ENCODE measurements around the gene UTP14C. TPM values are rescaled to one million over a fixed set of nuclear protein-coding genes. Genes with fewer than 3 reads are reported as not detected.

UTP14C gene
- total RNA-seq, result 10 to 100 TPM; 13.9 to 26.0 TPM

GRCh38 chr13:52024481-52024880, at the start of gene UTP14C:
TSS of gene UTP14C (plus strand) at chr13:52024691. CDS start at chr13:52028805, 4,114 bp downstream.
- no peak for TF ChIP-seq CTCF (IDR thresholded peaks at IDR 0.05)
- Histone ChIP-seq H3K4me1 (ENCODE audit: control insufficient read depth in 1 of 2, low read depth in 2 of 2) (peaks cover 0 to 4% of the 10 kb centered on the region in 2 donors), H3K27me3 (replicated peaks; ENCODE audit: insufficient read depth) (no peaks in the 10 kb centered on the region), H3K4me3 (no peak within 1 kb of the TSS), H3K27ac (no peak within 1 kb of the TSS), H3K9me3 (peaks cover 5% of the 10 kb centered on the region), H3K36me3 (peaks cover 45% of the 10 kb centered on the region)
- DNase-seq (ENCODE audit: low spot score) (no peak), ATAC-seq (ENCODE audit: insufficient number of reproducible peaks, low FRiP score, low read depth) (no peak)

- Histone ChIP-seq H3K4me3 (no peak overlapping the region), H3K9me3 (no peaks in the 10 kb centered on the region), H3K36me3 (peaks cover 9% of the 10 kb centered on the region), H3K4me1 (ENCODE audit: control insufficient read depth in 1 of 2, low read depth in 2 of 2) (peaks cover 4 to 18% of the 10 kb centered on the region in 2 donors), H3K27me3 (replicated peaks; ENCODE audit: insufficient read depth) (no peaks in the 10 kb centered on the region), H3K27ac (no peak overlapping the region)
- no peak for ATAC-seq (ENCODE audit: insufficient number of reproducible peaks, low FRiP score, low read depth)
- TF ChIP-seq CTCF (IDR thresholded peaks at IDR 0.05), result no peak
- DNase-seq (ENCODE audit: low spot score), result no peak
Measured at GRCh38 chr13:51976423-51976822, 48.1 kb upstream of the UTP14C start.

GRCh38 chr13:51976890-51977289, 47.6 kb upstream of the UTP14C start:
- Histone ChIP-seq H3K4me3 (no peak overlapping the region), H3K9me3 (no peaks in the 10 kb centered on the region), H3K27me3 (replicated peaks; ENCODE audit: insufficient read depth) (no peaks in the 10 kb centered on the region), H3K36me3 (peaks cover 9% of the 10 kb centered on the region), H3K27ac (no peak overlapping the region), H3K4me1 (ENCODE audit: control insufficient read depth in 1 of 2, low read depth in 2 of 2) (peaks cover 6 to 23% of the 10 kb centered on the region in 2 donors)
- no peak for ATAC-seq (ENCODE audit: insufficient number of reproducible peaks, low FRiP score, low read depth)
- no peak for TF ChIP-seq CTCF (IDR thresholded peaks at IDR 0.05)
- DNase-seq (ENCODE audit: low spot score), result no peak

- no peak overlapping the region for H3K27ac ChIP-seq
- DNase-seq (ENCODE audit: low spot score), result no peak
- no peaks in the 10 kb centered on the region for H3K9me3 ChIP-seq
- no peaks in the 10 kb centered on the region for H3K27me3 ChIP-seq (replicated peaks; ENCODE audit: insufficient read depth)
- H3K4me1 ChIP-seq (ENCODE audit: control insufficient read depth in 1 of 2, low read depth in 2 of 2), result peaks cover 6 to 24% of the 10 kb centered on the region in 2 donors
- peaks cover 9% of the 10 kb centered on the region for H3K36me3 ChIP-seq
- no peak for TF ChIP-seq CTCF (IDR thresholded peaks at IDR 0.05)
- no peak overlapping the region for H3K4me3 ChIP-seq
- ATAC-seq (ENCODE audit: insufficient number of reproducible peaks, low FRiP score, low read depth), result no peak
Measured at GRCh38 chr13:51977625-51978024, 46.9 kb upstream of the UTP14C start.

GRCh38 chr13:51978796-51979556, 45.5 kb upstream of the UTP14C start:
- Histone ChIP-seq H3K36me3 (peaks cover 6% of the 10 kb centered on the region), H3K4me1 (ENCODE audit: control insufficient read depth in 1 of 2, low read depth in 2 of 2) (peaks cover 6 to 24% of the 10 kb centered on the region in 2 donors), H3K9me3 (no peaks in the 10 kb centered on the region), H3K4me3 (no peak overlapping the region), H3K27me3 (replicated peaks; ENCODE audit: insufficient read depth) (no peaks in the 10 kb centered on the region), H3K27ac (no peak overlapping the region)
- no peak for TF ChIP-seq CTCF (IDR thresholded peaks at IDR 0.05)
- ATAC-seq (ENCODE audit: insufficient number of reproducible peaks, low FRiP score, low read depth) (no peak), DNase-seq (ENCODE audit: low spot score) (no peak)
